Posterior cingulate gyrus (tissue), 11 donors: ENCODE measurements around the gene NADK2.

Experiments used
- DNase-seq, 10 donors: peaks; one replicate each; pipeline versions ENCODE4 v3.0.0 to v3.0.0-alpha.2; 2020 to 2021; ENCODE audit warnings: mixed read lengths in 3 of 10
- intact Hi-C: fragments of 100-400 bp; cut with DNase I; formaldehyde crosslinking; loops from one replicate; pipeline ENCODE4 v1.15.1; 2023

NADK2 gene

GRCh38 chr5:36251218-36251617 lies 9.5 kb upstream of the NADK2 start:
- no peak for DNase-seq
- intact Hi-C loops = no loop called here

GRCh38 chr5:36250427-36250826 lies 8.7 kb upstream of the NADK2 start:
- no peak for DNase-seq
- intact Hi-C loops = no loop called here

GRCh38 chr5:36246036-36246800 lies 4.5 kb upstream of the NADK2 start:
- intact Hi-C loops = no loop called here
- DNase-seq = no peak

- intact Hi-C loops = loop anchor here (5.0 kb wide), 2 partner anchors 92 to 633 kb away; partner anchors contain the start of genes LMBRD2, NIPBL and SKP2
- DNase-seq = no peak
These were observed 2.4 kb upstream of the NADK2 start for GRCh38 chr5:36244076-36244475.

GRCh38 chr5:36243653-36244052 lies 1.9 kb upstream of the NADK2 start:
- DNase-seq = no peak
- intact Hi-C loops = loop anchor here (2.0 to 5.0 kb wide), 3 partner anchors 61 to 634 kb away; partner anchors contain the start of genes LMBRD2, NIPBL and SKP2

GRCh38 chr5:36242534-36243485 lies 1.1 kb upstream of the NADK2 start:
- intact Hi-C loops = loop anchor here (2.0 to 5.0 kb wide), 3 partner anchors 62 to 634 kb away; partner anchors contain the start of genes LMBRD2, NIPBL and SKP2
- DNase-seq = peak in 3 of 10 donors; percentile 54 to 76 (median 60)

GRCh38 chr5:36240779-36241630 lies 720 bp downstream of the NADK2 start:
- DNase-seq = peak; percentile 28 to 86 (median 48)
- intact Hi-C loops = loop anchor here (5.0 kb wide), 2 partner anchors 89 to 636 kb away; partner anchors contain the start of genes LMBRD2, NIPBL and SKP2

- intact Hi-C loops = loop anchor here (5.0 kb wide), 2 partner anchors 87 to 638 kb away; partner anchors contain the start of genes LMBRD2, NIPBL and SKP2
- no peak for DNase-seq
These were observed 2.1 kb downstream of the NADK2 start for GRCh38 chr5:36239370-36240293.

GRCh38 chr5:36238502-36239295 lies 3.0 kb downstream of the NADK2 start:
- no peak for DNase-seq
- intact Hi-C loops = no loop called here

GRCh38 chr5:36237751-36238150 lies 4.0 kb downstream of the NADK2 start:
- intact Hi-C loops = no loop called here
- no peak for DNase-seq

- intact Hi-C loops = no loop called here
- no peak for DNase-seq
These were observed 4.9 kb downstream of the NADK2 start for GRCh38 chr5:36236801-36237200.

- DNase-seq = no peak
- intact Hi-C loops = no loop called here
These were observed 9.2 kb downstream of the NADK2 start for GRCh38 chr5:36232533-36232932.

- intact Hi-C loops = no loop called here
- DNase-seq = no peak
These were observed 11.5 kb downstream of the NADK2 start for GRCh38 chr5:36230151-36230790.

GRCh38 chr5:36228505-36228904 lies 13.2 kb downstream of the NADK2 start:
- intact Hi-C loops = no loop called here
- DNase-seq = no peak

GRCh38 chr5:36227046-36227445 lies 14.7 kb downstream of the NADK2 start:
- no peak for DNase-seq
- intact Hi-C loops = no loop called here

- no peak for DNase-seq
- intact Hi-C loops = no loop called here
These were observed 19.1 kb downstream of the NADK2 start for GRCh38 chr5:36222620-36223019.

- DNase-seq = no peak
- intact Hi-C loops = no loop called here
These were observed 23.7 kb downstream of the NADK2 start for GRCh38 chr5:36217988-36218387.

- DNase-seq = no peak
- intact Hi-C loops = no loop called here
These were observed 24.2 kb downstream of the NADK2 start for GRCh38 chr5:36217567-36217966.
